PC-9 (cell line): ENCODE measurements around the gene BMERB1.

Experiments
- CTCF ChIP-seq: fragments of 200-600 bp; sonication (generic); conservative IDR thresholded peaks from 2 replicates; pipeline ENCODE4 v1.6.1; 2017; ENCODE audit warnings: mixed run types, antibody characterized with exemption, mild to moderate bottlenecking, moderate library complexity
- EZH2 ChIP-seq: fragments of 200-600 bp; sonication (generic); IDR thresholded peaks from 2 replicates; pipeline ENCODE4 v1.8.0; 2017; ENCODE audit warnings: antibody characterized with exemption, low read depth

- TF ChIP-seq EZH2 (no peak), CTCF (no peak)
These were observed 31.7 kb downstream of the BMERB1 start for GRCh38 chr16:15466131-15466530.
